Left lung (tissue), 10 donors: Measurements from ENCODE around the gene GNAS-AS1. TPM values are rescaled to one million over a fixed set of nuclear protein-coding genes. Genes with fewer than 3 reads are reported as not detected.

Experiments used
- ATAC-seq: fragments of 200-7000 bp; cut with Tn5 transposase; one replicate; pipeline ENCODE4 v1.9.1; 2020; ENCODE audit warnings: moderate library complexity
- DNase-seq, 4 donors: peaks; one replicate each; pipeline ENCODE4 v3.0.0-alpha.2; 2013 to 2020
- H3K27ac ChIP-seq, 2 donors: fragments of 200-600 bp; sonication (generic) in 1 of 2; one replicate each; pipeline versions ENCODE4 v1.5.0 to v1.8.0; 2020 to 2021
- H3K27me3 ChIP-seq, 2 donors: fragments of 200-600 bp; sonication (generic) in 1 of 2; one replicate each; pipeline versions ENCODE4 v1.5.0 to v1.8.0; 2020 to 2021
- H3K36me3 ChIP-seq, 2 donors: fragments of 200-600 bp; sonication (generic) in 1 of 2; one replicate each; pipeline versions ENCODE4 v1.5.0 to v1.8.0; 2020 to 2021
- H3K4me1 ChIP-seq, 2 donors: fragments of 200-600 bp; one replicate each; pipeline ENCODE4 v1.8.0; 2021
- H3K4me3 ChIP-seq, 2 donors: fragments of 200-600 bp; sonication (generic) in 1 of 2; one replicate each; pipeline versions ENCODE4 v1.5.0 to v1.8.0; 2020 to 2021; ENCODE audit warnings: mild to moderate bottlenecking in 1 of 2
- H3K9me3 ChIP-seq, 2 donors: fragments of 200-600 bp; sonication (generic) in 1 of 2; one replicate each; pipeline versions ENCODE4 v1.5.0 to v1.8.0; 2020 to 2021
- CTCF ChIP-seq, 2 donors: fragments of 200-600 bp; sonication (generic) in 1 of 2; IDR thresholded peaks; one replicate each; pipeline versions ENCODE4 v1.5.0 to v1.8.0; 2021; ENCODE audit warnings: antibody characterized with exemption in 2 of 2
- intact Hi-C, 2 donors: fragments of 100-400 bp; cut with DNase I; formaldehyde crosslinking; loops; one replicate each; pipeline versions ENCODE4 v1.11.2 to v1.14.2; 2022
- polyA plus RNA-seq, 6 donors: library from polyadenylated mRNA; unstranded; fragments of 120-200 nt; gene quantifications; one replicate each; pipeline ENCODE4 v1.2.1, GENCODE V29; 2013; ENCODE audit not compliant: insufficient read length in 6 of 6
- total RNA-seq, 2 donors: library from RNA; stranded (reverse); fragmentation: NEBNext Ultra II Directional; extraction: Animal tissue kit (Norgen Biotek cat#: 25700); gene quantifications; one replicate each; pipeline ENCODE4 v1.2.1, GENCODE V29; 2021
- donor health status: DM: no; HTN: yes; CAD: no.
- donor health status: DM: no; HTN: no; CAD: no.

The GNAS-AS1 gene
- total and polyA plus RNA-seq, 8 donors: 0.15 to 1.5 (median 1.1) TPM

GRCh38 chr20:58865843-58866242 lies 15.1 kb upstream of the GNAS-AS1 start:
- DNase-seq (no peak), ATAC-seq (no peak)
- TF ChIP-seq CTCF (IDR thresholded peaks at IDR 0.05): no peak
- H3K9me3 ChIP-seq: no peaks in the 10 kb centered on the region
- peaks cover 0 to 24% of the 10 kb centered on the region in 2 donors for H3K27me3 ChIP-seq
- H3K36me3 ChIP-seq: no peaks in the 10 kb centered on the region
- H3K4me3 ChIP-seq: no peak overlapping the region
- no peaks in the 10 kb centered on the region for H3K4me1 ChIP-seq
- intact Hi-C loops: loop anchor here (5.0 to 10.0 kb wide), 2 partner anchors 349 to 351 kb away; no protein-coding TSS in a partner anchor
- no peak overlapping the region for H3K27ac ChIP-seq

GRCh38 chr20:58864346-58864745 lies 13.6 kb upstream of the GNAS-AS1 start:
- no peak for DNase-seq
- TF ChIP-seq CTCF (IDR thresholded peaks at IDR 0.05): no peak
- Histone ChIP-seq H3K9me3 (no peaks in the 10 kb centered on the region), H3K27me3 (peaks cover 0 to 35% of the 10 kb centered on the region in 2 donors), H3K4me1 (no peaks in the 10 kb centered on the region), H3K27ac (no peak overlapping the region), H3K36me3 (no peaks in the 10 kb centered on the region), H3K4me3 (no peak overlapping the region)
- ATAC-seq: no peak
- intact Hi-C loops: loop anchor here in 1 of 2 donors (10.0 kb wide), 1 partner anchor 350 kb away; no protein-coding TSS in a partner anchor

- no peak overlapping the region for H3K27ac ChIP-seq
- DNase-seq (no peak), ATAC-seq (no peak)
- H3K4me1 ChIP-seq: no peaks in the 10 kb centered on the region
- TF ChIP-seq CTCF (IDR thresholded peaks at IDR 0.05): no peak
- intact Hi-C loops: loop anchor here in 1 of 2 donors (10.0 kb wide), 1 partner anchor 352 kb away; no protein-coding TSS in a partner anchor
- H3K4me3 ChIP-seq: no peak overlapping the region
- peaks cover 0 to 36% of the 10 kb centered on the region in 2 donors for H3K27me3 ChIP-seq
- no peaks in the 10 kb centered on the region for H3K9me3 ChIP-seq
- H3K36me3 ChIP-seq: no peaks in the 10 kb centered on the region
These were observed 12.5 kb upstream of the GNAS-AS1 start for GRCh38 chr20:58863044-58863790.

- intact Hi-C loops: no loop called here
- no peaks in the 10 kb centered on the region for H3K36me3 ChIP-seq
- TF ChIP-seq CTCF (IDR thresholded peaks at IDR 0.05): no peak
- H3K9me3 ChIP-seq: no peaks in the 10 kb centered on the region
- DNase-seq (peak in 2 of 4 donors; percentile 71 to 74), ATAC-seq (no peak)
- no peak overlapping the region for H3K4me3 ChIP-seq
- peaks cover 42 to 96% of the 10 kb centered on the region in 2 donors for H3K27me3 ChIP-seq
- H3K4me1 ChIP-seq: peaks cover 6 to 16% of the 10 kb centered on the region in 2 donors
- no peak overlapping the region for H3K27ac ChIP-seq
These were observed 5.0 kb upstream of the GNAS-AS1 start for GRCh38 chr20:58855506-58856389.
